GM18508 (cell line): ENCODE measurements around the gene CTXND2.
A peak's percentile ranks its signal among the peaks of the same experiment; 100 is the strongest.
"Not testable (repeated sequence)": the region's sequence is repeated elsewhere in the genome, so short reads cannot be mapped to it uniquely, and the experiment has no call there.

Experiments
- ATAC-seq: cut with Tn5 transposase; IDR thresholded peaks from one replicate; pipeline ENCODE4 v1.9.1; 2021; ENCODE audit warnings: moderate number of reproducible peaks; ENCODE audit not compliant: insufficient read depth, unreplicated experiment

CTXND2 gene

DNA sequence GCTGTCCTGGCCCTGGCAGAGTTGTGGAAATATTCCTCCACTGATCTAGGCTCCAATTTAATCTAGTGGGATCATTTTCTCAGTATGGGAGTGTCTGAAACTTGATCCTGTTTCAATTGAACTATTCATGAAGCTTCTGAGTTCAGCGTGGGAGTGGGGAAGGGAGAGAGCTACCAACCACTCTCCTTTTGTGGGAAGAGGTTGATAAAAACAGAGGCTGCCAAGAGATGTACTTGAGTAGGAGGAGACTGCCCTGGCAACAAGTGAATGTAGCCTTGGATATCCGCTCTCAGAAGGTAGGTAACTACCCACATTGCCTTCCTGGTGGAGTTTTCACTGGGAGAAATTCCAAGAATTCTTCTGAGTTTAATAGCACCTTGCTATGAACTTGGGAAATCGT is at the start of gene CTXND2:
TSS of gene CTXND2 (plus strand) at position 119 of the 400 bp plus-strand sequence. CDS start 25,179 bp downstream, outside the sequence.
- ATAC-seq: no peak

- ATAC-seq: not testable (repeated sequence)
Observed at GRCh38 chr1:150840850-150841249, 46.1 kb upstream of the CTXND2 start.

DNA sequence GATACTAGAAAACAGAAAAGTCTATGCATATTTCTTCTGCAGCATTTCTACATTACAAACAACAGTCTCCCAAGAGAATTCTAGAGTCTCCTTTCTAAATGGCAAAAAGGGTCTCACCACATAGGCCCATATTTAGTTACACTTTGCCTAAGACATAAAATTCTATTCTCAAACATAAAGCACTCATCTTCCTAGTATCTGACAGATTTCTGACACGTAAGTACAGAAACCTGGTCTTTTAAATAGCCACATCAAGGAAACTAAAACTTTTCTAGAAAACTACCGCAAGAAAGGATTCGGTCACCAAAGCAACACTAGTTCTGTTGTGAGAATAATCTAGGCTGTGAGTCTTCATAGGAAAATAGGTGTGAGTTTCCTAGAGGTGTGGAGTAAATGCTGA is 45.3 kb upstream of the CTXND2 start:
- no peak for ATAC-seq

DNA sequence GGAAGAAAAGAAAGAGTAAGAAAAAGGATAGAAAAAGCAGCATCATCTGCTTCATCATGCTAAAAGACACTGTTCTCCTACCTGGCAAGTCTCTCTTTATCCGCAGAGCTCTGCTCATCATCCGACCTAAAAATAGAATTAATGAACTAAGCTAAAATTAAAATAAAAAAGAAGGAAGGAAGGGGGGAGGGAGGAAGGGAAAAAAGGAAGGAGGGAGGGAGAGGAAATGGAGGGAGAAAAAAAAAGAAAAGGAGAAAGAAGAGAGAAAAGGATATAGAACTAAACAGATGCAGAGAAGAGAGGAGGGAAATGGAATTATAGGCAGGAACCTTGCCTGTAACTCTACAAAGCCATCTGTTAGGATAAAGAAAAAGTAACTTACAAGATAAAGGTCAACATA is 44.6 kb upstream of the CTXND2 start:
- ATAC-seq: no peak

- ATAC-seq: no peak
Observed at GRCh38 chr1:150842964-150843363, 44.0 kb upstream of the CTXND2 start.

- ATAC-seq: no peak
Observed at GRCh38 chr1:150843474-150843873, 43.5 kb upstream of the CTXND2 start.

- ATAC-seq: no peak
Observed at GRCh38 chr1:150846473-150847146, 40.3 kb upstream of the CTXND2 start.

DNA sequence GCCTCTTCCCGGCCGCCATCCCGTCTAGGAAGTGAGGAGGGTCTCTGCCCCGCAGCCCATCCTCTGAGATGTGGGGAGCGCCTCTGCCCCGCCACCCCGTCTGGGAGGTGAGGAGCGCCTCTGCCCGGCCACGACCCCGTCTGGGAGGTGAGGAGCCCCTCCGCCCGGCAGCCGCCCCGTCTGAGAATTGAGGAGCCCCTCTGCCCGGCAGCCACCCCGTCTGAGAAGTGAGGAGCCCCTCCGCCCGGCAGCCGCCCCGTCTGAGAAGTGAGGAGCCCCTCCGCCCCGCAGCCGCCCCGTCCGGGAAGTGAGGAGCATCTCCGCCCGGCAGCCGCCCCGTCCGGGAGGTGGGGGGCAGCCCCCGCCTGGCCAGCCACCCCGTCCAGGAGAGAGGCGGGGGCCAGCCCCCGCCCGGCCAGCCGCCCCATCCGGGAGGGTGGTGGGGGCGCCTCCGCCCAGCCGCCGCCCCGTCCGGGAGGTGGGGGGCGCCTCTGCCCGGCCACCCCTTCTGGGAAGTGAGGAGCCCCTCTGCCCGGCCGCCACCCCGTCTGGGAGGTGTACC is 36.1 kb upstream of the CTXND2 start:
- not testable (repeated sequence) for ATAC-seq

GRCh38 chr1:150852734-150853133 is 34.2 kb upstream of the CTXND2 start:
- not testable (repeated sequence) for ATAC-seq

GRCh38 chr1:150863724-150864123 is 23.2 kb upstream of the CTXND2 start:
- ATAC-seq: no peak

DNA sequence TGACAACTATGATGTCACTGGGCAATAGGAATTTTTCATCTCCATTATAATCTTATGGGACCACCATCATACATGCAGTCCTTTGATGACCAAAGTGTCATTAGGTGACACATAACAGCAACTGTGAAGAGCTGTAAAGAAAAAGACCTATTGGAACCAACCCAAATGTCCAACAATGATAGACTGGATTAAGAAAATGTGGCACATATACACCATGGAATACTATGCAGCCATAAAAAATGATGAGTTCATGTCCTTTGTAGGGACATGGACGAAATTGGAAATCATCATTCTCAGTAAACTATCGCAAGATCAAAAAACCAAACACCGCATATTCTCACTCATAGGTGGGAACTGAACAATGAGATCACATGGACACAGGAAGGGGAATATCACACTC is 22.7 kb upstream of the CTXND2 start:
- ATAC-seq: not testable (repeated sequence)

DNA sequence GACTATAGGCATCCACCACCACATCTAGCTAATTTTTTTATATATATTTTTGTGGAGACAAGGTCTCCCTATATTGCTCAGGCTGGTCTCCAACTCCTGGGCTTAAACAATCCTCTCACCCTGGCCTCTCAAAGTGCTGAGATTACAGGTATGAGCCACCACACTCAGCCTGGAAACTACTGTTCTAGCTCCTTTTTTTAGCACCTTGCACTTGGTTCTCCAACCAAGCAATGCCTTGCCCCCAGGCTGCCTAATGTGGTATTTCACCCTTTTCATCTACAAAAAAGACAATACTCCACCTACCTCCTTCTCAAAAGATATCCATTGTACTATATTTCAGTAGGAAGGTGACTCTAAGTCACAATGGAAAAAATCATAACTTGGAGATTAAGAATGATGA is 17.3 kb upstream of the CTXND2 start:
- no peak for ATAC-seq

DNA sequence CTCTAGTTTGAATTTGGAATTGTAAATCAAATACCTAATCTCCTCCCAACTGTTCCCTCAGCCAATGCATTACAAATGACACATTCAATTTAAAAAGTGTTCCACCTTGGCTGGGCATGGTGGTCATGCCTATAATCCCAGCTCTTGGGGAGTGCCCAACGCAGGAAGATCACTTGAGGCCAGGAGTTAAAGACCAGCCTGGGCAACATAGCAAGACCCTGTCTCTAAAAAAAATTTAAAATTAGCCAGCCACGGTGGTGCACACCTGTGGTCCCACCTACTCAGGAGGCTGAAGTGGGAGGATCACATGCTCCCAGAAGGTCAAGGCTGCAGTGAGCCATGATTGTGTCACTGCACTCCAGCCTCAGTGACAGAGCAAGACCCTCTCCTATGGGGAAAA is 14.4 kb upstream of the CTXND2 start:
- no peak for ATAC-seq

DNA sequence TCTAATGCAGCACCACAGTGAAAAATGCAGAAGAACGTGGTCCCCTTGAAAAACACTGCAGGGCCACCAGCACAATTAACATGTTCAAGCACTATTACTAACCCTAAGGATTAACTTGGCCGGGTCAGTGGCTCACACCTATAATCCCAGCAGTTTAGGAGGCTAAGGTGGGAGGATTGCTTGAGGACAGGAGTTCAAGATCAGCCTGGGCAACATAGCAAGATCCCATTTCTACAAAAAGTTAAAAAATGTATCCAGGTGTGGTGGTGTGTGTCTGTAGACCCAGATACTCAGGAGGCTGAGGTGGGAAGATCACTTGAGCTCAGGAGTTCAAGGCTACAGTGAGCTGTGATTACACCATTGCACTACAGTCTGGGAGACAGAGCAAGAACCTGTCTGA is 13.4 kb upstream of the CTXND2 start:
- ATAC-seq: no peak

- ATAC-seq: no peak
Observed at GRCh38 chr1:150874455-150875196, 12.3 kb upstream of the CTXND2 start.

- ATAC-seq: no peak
Observed at GRCh38 chr1:150875197-150876118, 11.5 kb upstream of the CTXND2 start.

- ATAC-seq: peak; percentile 2
Observed at GRCh38 chr1:150876119-150876454, 10.8 kb upstream of the CTXND2 start.

- ATAC-seq: not testable (repeated sequence)
Observed at GRCh38 chr1:150878931-150879330, 8.0 kb upstream of the CTXND2 start.

GRCh38 chr1:150881331-150882070 is 5.4 kb upstream of the CTXND2 start:
- no peak for ATAC-seq

DNA sequence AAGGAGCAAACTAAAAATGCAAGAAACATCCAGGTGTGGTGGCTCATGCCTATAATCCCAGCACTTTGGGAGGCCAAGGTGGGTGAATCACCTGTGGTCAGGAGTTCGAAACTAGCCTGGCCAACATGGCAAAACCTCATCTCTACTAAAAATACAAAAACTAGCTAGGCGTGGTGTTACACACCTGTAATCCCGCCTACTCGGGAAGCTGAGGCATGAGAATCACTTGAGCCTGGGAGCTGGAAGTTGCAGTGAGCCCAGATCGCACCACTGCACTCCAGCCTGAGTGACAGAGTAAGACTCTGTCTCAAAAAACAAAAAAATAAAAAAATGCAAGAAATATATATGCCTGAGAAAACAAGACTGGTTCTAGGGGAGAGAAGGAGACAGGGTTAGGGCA is 3.8 kb upstream of the CTXND2 start:
- not testable (repeated sequence) for ATAC-seq
